Astrocyte of the spinal cord (primary cell): ENCODE results near the gene SLC9A1.

Source experiments
- DNase-seq: peaks from one replicate; pipeline ENCODE4 v3.0.0; 2011; ENCODE audit warnings: low read depth, low spot score
- H3K4me3 ChIP-seq: 2 replicates; pipeline ENCODE4 v1.5.1; 2011; ENCODE audit warnings: low read depth, mild to moderate bottlenecking, low read length, moderate library complexity
- CTCF ChIP-seq: IDR thresholded peaks from 2 replicates; pipeline ENCODE4 v1.5.1; 2012; ENCODE audit warnings: low read depth, mild to moderate bottlenecking, low read length, inconsistent platforms
- in situ Hi-C: cut with HindIII; loops from 2 replicates; pipeline ENCODE4 v1.10.0; 2017; ENCODE audit warnings: low sequenced_read_pairs

SLC9A1 gene

GRCh38 chr1:27099135-27099586, 55.8 kb downstream of the SLC9A1 start:
- in situ Hi-C loops, result no loop called here
- no peak overlapping the region for H3K4me3 ChIP-seq
- no peak for DNase-seq
- no peak for TF ChIP-seq CTCF

GRCh38 chr1:27098431-27099134, 56.3 kb downstream of the SLC9A1 start:
- no peak for TF ChIP-seq CTCF
- no peak for DNase-seq
- in situ Hi-C loops, result no loop called here
- no peak overlapping the region for H3K4me3 ChIP-seq

- DNase-seq, result peak; percentile 65
- peak; percentile 95 for TF ChIP-seq CTCF
- no peak overlapping the region for H3K4me3 ChIP-seq
- in situ Hi-C loops, result no loop called here
Measured at GRCh38 chr1:27097484-27097917, 57.4 kb downstream of the SLC9A1 start.

GRCh38 chr1:27095576-27095975, 59.3 kb downstream of the SLC9A1 start:
- DNase-seq, result no peak
- in situ Hi-C loops, result no loop called here
- no peak for TF ChIP-seq CTCF
- no peak overlapping the region for H3K4me3 ChIP-seq

- no peak for TF ChIP-seq CTCF
- no peak for DNase-seq
- no peak overlapping the region for H3K4me3 ChIP-seq
- in situ Hi-C loops, result no loop called here
Measured at GRCh38 chr1:27092888-27093287, 62.0 kb downstream of the SLC9A1 start.

GRCh38 chr1:27090911-27091310, 64.0 kb downstream of the SLC9A1 start:
- H3K4me3 ChIP-seq, result no peak overlapping the region
- in situ Hi-C loops, result no loop called here
- no peak for DNase-seq
- TF ChIP-seq CTCF, result no peak
